Measurements from ENCODE around the gene PCNX2. TPM values are rescaled to one million over a fixed set of nuclear protein-coding genes. Genes with fewer than 3 reads are reported as not detected.

The PCNX2 gene
- total and polyA plus RNA-seq, 2 donors (not counting 3 experiments of a cell fraction or from before 2014, with no cell fraction given): 6.6 to 11.0 TPM

DNA sequence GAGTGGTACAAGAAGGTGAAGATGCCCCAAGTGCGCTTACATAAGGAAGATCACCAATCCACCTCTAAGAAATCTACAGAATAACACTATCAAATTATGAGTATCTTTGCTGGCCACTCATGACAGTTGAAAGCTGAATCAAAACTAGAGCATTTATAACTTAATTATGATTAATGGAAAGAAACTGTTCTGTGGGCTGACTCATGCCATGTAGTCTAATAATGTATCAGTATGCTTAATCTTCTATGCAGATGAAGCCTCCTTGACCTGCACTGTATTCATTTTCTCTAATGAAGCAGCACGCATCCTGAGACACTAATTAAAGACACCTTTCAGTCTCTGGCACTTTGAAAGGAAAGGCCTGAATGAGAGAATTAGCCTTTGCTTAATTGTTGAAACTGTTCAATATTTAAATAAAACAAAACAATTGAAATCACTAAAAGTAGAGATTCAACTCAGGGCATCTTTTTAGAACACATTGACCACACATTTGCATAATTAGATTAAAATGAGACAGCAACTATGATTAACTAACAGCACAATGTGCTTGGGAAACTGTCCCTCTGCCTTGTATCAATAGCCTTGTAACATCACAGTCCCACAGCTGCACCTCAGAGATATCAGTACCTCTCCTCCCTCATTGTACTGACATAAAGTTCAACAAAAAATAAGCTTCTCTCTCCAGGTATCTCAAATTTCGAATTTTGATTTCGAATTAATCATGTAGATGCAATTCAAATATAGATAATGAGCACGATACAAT lies 239.5 kb downstream of the PCNX2 start:
- Histone ChIP-seq H3K4me3 (replicated peaks in 1 of 3; ENCODE audit: insufficient read depth in 1 of 3, low read depth in 1 of 3, low read length in 3 of 3) (no peak overlapping the region), H3K9me3 (replicated peaks; ENCODE audit: control insufficient read depth, insufficient read depth, low read length) (no peaks in the 10 kb centered on the region), H3K79me2 (ENCODE audit: control insufficient read depth, insufficient read depth, low read length) (no peaks in the 10 kb centered on the region), H3K27me3 (ENCODE audit: control insufficient read depth in 2 of 2, insufficient read depth in 2 of 2, low read length in 2 of 2) (no peaks in the 10 kb centered on the region), H3K9me1 (replicated peaks; ENCODE audit: control insufficient read depth, extremely low read depth, insufficient read depth, low read length) (no peaks in the 10 kb centered on the region), H4K20me1 (replicated peaks; ENCODE audit: control insufficient read depth, extremely low read depth, insufficient read depth, low read length) (no peaks in the 10 kb centered on the region), H3K36me3 (ENCODE audit: control insufficient read depth in 2 of 2, extremely low read depth in 1 of 2, insufficient read depth in 2 of 2, low read length in 2 of 2) (no peaks in the 10 kb centered on the region), H3K4me1 (ENCODE audit: control insufficient read depth, extremely low read depth, insufficient read depth, low read length) (no peaks in the 10 kb centered on the region), H2AFZ (ENCODE audit: low read depth, low read length) (no peak overlapping the region), H3K27ac (ENCODE audit: insufficient read depth, low read depth, low read length) (no peak overlapping the region), H3K9ac (replicated peaks; ENCODE audit: extremely low read depth, insufficient read depth, low read length) (no peak overlapping the region), H3K4me2 (ENCODE audit: insufficient read depth, low read length) (no peak overlapping the region)
- ChIA-PET POLR2A (no interaction called here), CTCF (no interaction called here)
- dilution Hi-C loops (cut with MboI; ENCODE audit: extremely low pct_ligation_motif_present, low sequenced_read_pairs): no loop called here
- no peak for DNase-seq (ENCODE audit: low read depth, low spot score)
- TF ChIP-seq JUN (IDR thresholded peaks at IDR 0.05; ENCODE audit: borderline replicate concordance, insufficient read depth, insufficient read length, low read depth) (no peak), FOS (IDR thresholded peaks at IDR 0.05; ENCODE audit: borderline replicate concordance, insufficient read depth, low read length) (no peak), MYC (IDR thresholded peaks at IDR 0.05; ENCODE audit: low read depth, low read length) (no peak), EZH2 (IDR thresholded peaks at IDR 0.05; ENCODE audit: borderline replicate concordance, low read depth, low read length, severe bottlenecking) (no peak), POLR2A (IDR thresholded peaks at IDR 0.05; ENCODE audit: low read depth, low read length) (no peak), POLR2AphosphoS5 (IDR thresholded peaks at IDR 0.05; ENCODE audit: insufficient read depth, low read depth, low read length) (no peak), GATA2 (IDR thresholded peaks at IDR 0.05; ENCODE audit: insufficient read depth, insufficient read length, low read depth, low read length) (no peak)
- TF ChIP-seq, protein P1, sequence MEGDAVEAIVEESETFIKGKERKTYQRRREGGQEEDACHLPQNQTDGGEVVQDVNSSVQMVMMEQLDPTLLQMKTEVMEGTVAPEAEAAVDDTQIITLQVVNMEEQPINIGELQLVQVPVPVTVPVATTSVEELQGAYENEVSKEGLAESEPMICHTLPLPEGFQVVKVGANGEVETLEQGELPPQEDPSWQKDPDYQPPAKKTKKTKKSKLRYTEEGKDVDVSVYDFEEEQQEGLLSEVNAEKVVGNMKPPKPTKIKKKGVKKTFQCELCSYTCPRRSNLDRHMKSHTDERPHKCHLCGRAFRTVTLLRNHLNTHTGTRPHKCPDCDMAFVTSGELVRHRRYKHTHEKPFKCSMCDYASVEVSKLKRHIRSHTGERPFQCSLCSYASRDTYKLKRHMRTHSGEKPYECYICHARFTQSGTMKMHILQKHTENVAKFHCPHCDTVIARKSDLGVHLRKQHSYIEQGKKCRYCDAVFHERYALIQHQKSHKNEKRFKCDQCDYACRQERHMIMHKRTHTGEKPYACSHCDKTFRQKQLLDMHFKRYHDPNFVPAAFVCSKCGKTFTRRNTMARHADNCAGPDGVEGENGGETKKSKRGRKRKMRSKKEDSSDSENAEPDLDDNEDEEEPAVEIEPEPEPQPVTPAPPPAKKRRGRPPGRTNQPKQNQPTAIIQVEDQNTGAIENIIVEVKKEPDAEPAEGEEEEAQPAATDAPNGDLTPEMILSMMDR (IDR thresholded peaks at IDR 0.05; ENCODE audit: extremely low read depth in 1 of 2, insufficient read depth in 1 of 2, low read depth in 1 of 2, low read length in 2 of 2): no peak
- TF ChIP-seq, protein P2, sequence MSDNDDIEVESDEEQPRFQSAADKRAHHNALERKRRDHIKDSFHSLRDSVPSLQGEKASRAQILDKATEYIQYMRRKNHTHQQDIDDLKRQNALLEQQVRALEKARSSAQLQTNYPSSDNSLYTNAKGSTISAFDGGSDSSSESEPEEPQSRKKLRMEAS (IDR thresholded peaks at IDR 0.05; ENCODE audit: insufficient read depth, insufficient read length): no peak
- BruUV-seq (replicated peaks): no TSS peak
- intact Hi-C loops (cut with micrococcal nuclease): no loop called here
- no peak for FAIRE-seq
